Gastroesophageal sphincter (tissue), 3 donors: ENCODE data around the gene PIANP.
"Not testable (repeated sequence)": the region's sequence is repeated elsewhere in the genome, so short reads cannot be mapped to it uniquely, and the experiment has no call there.

Experiments used
- POLR2A ChIP-seq, 2 donors: fragments of 450-650 bp; IDR thresholded peaks; one replicate each; pipeline ENCODE4 v1.6.1; 2017; ENCODE audit warnings: antibody characterized with exemption in 2 of 2, mild to moderate bottlenecking in 2 of 2, moderate library complexity in 1 of 2
- TF ChIP-seq, protein P1 (sequence below), 4 experiments: fragments of 200-600 bp in 2 of 4; fragments of 450-650 bp in 2 of 4; sonication (generic) in 1 of 4; IDR thresholded peaks; one replicate each; pipeline ENCODE4 v1.5.1; 2017 to 2019; ENCODE audit warnings: antibody characterized with exemption in 4 of 4, mild to moderate bottlenecking in 2 of 4, moderate library complexity in 2 of 4

DNA sequence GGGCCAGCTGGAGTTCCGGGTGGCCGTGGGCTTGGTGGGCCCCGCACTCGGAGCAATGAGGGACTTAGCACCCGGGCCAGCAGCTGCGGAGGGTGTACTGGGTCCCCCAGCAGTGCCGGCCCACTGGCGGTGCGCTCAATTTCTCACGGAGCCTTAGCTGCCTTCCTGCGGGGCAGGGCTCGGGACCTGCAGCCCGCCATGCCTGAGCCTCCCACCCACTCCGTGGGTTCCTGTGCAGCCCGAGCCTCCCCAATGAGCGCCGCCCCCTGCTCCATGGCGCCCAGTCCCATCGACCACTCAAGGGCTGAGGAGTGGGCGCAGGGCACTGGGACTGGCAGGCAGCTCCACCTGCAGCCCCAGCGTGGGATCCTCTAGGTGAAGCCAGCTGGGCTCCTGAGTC, 7.7 kb upstream of the PIANP start:
- TF ChIP-seq POLR2A (IDR thresholded peaks at IDR 0.05) = not testable (repeated sequence)
- TF ChIP-seq, protein P1, sequence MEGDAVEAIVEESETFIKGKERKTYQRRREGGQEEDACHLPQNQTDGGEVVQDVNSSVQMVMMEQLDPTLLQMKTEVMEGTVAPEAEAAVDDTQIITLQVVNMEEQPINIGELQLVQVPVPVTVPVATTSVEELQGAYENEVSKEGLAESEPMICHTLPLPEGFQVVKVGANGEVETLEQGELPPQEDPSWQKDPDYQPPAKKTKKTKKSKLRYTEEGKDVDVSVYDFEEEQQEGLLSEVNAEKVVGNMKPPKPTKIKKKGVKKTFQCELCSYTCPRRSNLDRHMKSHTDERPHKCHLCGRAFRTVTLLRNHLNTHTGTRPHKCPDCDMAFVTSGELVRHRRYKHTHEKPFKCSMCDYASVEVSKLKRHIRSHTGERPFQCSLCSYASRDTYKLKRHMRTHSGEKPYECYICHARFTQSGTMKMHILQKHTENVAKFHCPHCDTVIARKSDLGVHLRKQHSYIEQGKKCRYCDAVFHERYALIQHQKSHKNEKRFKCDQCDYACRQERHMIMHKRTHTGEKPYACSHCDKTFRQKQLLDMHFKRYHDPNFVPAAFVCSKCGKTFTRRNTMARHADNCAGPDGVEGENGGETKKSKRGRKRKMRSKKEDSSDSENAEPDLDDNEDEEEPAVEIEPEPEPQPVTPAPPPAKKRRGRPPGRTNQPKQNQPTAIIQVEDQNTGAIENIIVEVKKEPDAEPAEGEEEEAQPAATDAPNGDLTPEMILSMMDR (IDR thresholded peaks at IDR 0.05) = not testable (repeated sequence)
